Measurements from ENCODE around the gene MRPL58.

- TF ChIP-seq POLR2A (IDR thresholded peaks at IDR 0.05; ENCODE audit: low read depth, low read length) (no peak), POLR2AphosphoS5 (IDR thresholded peaks at IDR 0.05; ENCODE audit: low read depth, low read length) (no peak), POU2F2 (IDR thresholded peaks at IDR 0.05; ENCODE audit: low read depth, low read length) (no peak), TAF1 (IDR thresholded peaks at IDR 0.05; ENCODE audit: low read depth, low read length) (no peak), SPI1 (IDR thresholded peaks at IDR 0.05; ENCODE audit: low read depth, low read length) (no peak), PAX5 (IDR thresholded peaks at IDR 0.05; ENCODE audit: insufficient read depth, low read length, severe bottlenecking) (no peak)
These were observed 6.7 kb downstream of the MRPL58 start for GRCh38 chr17:75019146-75019545.
